GM12875 (cell line): ENCODE data around the gene ARVCF.

Experiments used
- H3K4me3 ChIP-seq: one replicate; pipeline ENCODE4 v1.5.1; 2011; ENCODE audit warnings: low read depth, low read length, control low read depth
- TF ChIP-seq, protein P1 (sequence below): IDR thresholded peaks from 2 replicates; pipeline ENCODE4 v1.5.1; 2011; ENCODE audit warnings: low read depth, mild to moderate bottlenecking, control low read depth, inconsistent platforms, low read length, moderate library complexity, borderline replicate concordance; ENCODE audit not compliant: insufficient read depth

Gene ARVCF

DNA sequence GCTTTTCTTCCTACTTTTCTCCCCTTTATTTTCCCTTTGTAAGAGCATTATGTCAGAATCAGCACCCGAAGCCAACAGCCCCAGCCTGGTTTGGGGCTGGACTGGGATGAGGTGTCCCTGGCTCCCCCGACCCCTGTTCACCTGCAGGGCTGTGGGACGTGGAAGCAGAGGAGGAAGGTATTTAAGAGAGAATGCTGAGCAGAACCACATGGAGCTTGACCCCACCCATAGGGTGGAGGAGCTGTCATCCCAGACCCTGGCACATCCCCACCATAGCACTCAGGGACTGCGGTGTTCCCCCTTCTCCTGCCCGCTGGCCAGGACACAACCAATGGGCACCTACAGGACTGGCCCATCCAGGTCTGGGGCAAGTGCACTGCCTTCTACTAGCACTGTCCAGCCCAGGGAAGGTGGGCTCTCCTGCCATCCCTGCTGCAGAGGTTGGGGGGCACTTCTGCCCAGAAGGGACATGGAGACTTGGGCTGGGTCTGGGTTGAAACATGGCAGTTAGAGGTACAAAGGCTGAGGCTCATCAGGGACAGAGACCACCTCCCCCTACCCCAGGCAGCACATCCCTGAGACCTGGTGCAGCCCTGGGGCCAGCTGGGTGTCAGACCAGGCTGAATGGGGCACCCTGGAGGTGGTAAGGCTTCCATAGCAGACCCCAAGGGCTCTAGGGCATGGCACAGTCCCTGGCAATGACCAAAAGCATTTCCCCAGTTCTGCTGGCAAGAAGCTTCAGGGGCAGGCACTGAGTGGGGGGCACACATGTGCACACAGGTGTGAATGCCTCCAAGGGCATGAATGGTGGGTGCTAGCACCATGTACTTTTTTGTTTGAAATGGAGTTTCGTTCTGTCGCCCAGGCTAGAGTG, 23.9 kb upstream of the ARVCF start:
- TF ChIP-seq, protein P1, sequence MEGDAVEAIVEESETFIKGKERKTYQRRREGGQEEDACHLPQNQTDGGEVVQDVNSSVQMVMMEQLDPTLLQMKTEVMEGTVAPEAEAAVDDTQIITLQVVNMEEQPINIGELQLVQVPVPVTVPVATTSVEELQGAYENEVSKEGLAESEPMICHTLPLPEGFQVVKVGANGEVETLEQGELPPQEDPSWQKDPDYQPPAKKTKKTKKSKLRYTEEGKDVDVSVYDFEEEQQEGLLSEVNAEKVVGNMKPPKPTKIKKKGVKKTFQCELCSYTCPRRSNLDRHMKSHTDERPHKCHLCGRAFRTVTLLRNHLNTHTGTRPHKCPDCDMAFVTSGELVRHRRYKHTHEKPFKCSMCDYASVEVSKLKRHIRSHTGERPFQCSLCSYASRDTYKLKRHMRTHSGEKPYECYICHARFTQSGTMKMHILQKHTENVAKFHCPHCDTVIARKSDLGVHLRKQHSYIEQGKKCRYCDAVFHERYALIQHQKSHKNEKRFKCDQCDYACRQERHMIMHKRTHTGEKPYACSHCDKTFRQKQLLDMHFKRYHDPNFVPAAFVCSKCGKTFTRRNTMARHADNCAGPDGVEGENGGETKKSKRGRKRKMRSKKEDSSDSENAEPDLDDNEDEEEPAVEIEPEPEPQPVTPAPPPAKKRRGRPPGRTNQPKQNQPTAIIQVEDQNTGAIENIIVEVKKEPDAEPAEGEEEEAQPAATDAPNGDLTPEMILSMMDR: no peak
- H3K4me3 ChIP-seq: no peak overlapping the region

DNA sequence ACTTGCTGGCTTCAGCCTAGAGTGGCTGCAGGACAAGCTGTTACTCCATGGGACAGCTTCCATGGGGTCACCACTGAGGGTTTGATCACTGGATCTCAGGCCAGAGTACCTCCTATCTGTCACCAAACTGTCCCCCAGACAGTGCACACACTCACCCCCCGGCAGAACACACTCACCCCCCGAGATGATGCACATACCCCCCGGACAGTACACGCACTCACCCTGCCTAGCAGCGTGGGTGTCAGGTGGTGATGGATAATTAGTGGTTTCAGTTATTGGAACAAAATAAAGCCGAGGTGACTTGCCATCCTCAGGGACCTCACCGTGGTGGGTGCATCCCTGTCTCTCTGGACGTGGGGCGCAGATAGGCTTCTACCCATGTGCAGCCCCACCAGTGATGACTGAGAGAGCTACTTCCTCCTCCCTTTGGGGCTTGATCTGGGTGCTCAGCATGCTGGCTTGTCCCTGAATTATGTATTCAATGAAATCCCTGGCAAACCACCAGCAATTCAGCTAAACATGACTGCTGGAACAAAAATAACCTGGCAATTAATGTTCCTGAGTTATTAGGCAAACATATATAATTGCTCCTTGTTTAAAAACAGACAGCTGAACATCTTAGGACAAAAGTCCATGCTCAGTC, 23.2 kb upstream of the ARVCF start:
- no peak overlapping the region for H3K4me3 ChIP-seq
- TF ChIP-seq, protein P1: no peak

DNA sequence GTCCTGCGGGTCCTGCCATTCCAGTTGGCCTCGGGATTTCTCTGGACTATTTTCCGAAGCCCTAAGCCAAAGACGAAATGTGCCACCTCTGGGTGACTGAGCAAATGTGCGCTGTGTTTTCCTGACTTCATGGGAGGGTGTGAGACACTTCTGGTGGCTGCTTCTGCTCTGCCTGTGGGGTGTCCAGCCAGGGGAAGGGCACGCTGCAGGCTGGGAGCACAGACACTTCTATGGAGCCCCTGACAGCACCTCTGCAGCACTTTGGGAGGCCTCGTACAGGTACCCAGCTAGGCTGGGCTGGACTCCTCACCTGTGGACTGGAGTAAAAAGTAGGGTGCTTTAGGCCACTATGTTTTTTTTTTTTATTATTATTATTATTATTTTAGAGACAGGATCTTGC, 22.0 kb upstream of the ARVCF start:
- TF ChIP-seq, protein P1: no peak
- H3K4me3 ChIP-seq: no peak overlapping the region

DNA sequence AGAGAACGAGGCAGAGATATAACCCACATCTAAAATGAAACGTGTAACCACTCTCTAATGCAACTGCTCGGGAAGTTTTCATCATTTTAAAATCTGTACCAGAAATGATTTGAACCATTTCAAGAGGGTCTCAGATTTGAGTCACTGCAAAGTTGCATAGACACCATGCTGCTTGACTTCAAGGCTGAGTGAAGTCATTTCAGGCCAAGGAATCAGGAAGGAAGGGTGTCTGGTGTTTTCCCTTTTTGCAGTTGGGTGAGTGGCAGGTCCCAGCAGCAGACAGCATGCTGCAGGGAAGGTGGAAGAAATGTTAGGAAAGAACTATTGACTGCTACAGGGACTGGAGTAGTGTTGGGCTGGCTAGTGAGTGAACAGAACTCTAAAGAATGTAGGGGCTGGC, 20.8 kb upstream of the ARVCF start:
- TF ChIP-seq, protein P1: no peak
- H3K4me3 ChIP-seq: no peak overlapping the region

DNA sequence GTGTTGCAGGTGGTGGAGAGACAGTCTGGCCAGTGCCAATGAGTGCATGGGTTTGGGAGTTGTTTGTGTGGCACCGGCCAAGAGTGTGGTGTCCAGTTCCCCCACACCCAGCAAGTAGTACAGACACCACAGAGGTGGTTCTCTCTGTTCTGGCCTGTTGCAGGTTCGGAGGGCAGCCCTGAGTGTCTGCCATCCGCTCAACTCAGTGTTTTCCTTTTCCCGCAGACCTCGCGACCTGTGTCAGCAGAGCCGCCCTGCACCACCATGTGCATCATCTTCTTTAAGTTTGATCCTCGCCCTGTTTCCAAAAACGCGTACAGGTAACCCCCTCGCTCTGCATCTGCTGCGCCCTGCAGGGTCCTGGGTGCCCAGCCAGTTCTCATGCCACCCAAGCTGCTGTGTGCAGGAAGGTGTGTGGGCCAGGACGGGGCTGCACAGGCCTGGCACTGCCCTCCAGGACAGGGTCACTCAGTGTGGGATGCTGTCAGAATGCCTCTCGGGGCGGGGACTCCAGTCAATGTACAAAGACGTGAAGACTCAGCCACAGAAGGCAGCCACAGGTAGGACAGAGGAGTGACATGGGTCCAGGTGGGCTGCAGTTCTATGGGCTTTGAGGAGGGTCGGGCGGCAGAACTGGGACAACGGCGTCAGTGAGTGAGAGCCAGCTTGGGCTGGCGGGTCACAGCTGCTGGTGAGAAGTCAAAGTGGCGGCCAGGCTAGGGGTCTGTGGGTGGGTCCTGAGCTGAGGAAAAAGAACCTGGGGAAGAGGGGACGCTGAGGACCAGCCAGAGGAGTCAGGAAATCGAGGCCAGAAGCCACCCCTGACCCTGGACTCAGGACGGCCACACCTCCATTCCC, 20.1 kb upstream of the ARVCF start:
- TF ChIP-seq, protein P1: no peak
- no peak overlapping the region for H3K4me3 ChIP-seq

DNA sequence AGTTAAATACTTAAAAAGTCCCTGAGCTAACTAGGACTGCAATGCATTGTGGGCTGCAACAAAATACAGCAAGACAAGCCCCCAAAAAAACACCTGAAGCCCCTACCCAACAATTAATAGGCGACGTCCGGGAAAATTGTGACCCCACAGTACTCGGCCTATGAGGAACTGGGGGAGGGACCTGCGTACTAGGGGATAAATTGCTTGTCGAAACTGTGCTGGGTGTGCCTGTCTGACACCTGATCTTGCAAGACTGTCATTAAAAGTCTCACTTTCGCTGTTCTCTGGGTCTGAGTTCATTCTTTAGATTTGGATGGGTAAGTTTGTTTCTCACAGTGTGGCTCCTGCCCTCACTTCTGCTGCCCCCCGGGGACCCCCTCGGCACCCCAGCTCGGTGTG, 19.5 kb upstream of the ARVCF start:
- H3K4me3 ChIP-seq: no peak overlapping the region

More for the DNA sequence above, 19.5 kb upstream of the ARVCF start:
- TF ChIP-seq, protein P1: no peak
